ENCODE results near the gene PAM16.
"Not testable (repeated sequence)": the region's sequence is repeated elsewhere in the genome, so short reads cannot be mapped to it uniquely, and the experiment has no call there.

Gene PAM16

GRCh38 chr16:4356820-4357219 lies 5.7 kb upstream of the PAM16 start:
- no peaks in the 10 kb centered on the region for H3K27me3 Mint-ChIP-seq
- H3K36me3 Mint-ChIP-seq (ENCODE audit: low read depth), result peaks cover 55% of the 10 kb centered on the region
- H3K27ac Mint-ChIP-seq, result no peak overlapping the region

GRCh38 chr16:4354512-4355409 lies 3.6 kb upstream of the PAM16 start:
- Mint-ChIP-seq H3K4me1 (ENCODE audit: low read depth) (peaks cover 10% of the 10 kb centered on the region), H3K4me3 (no peak overlapping the region), H3K9me3 (no peaks in the 10 kb centered on the region), H3K27ac (no peak overlapping the region), H3K27me3 (no peaks in the 10 kb centered on the region), H3K36me3 (ENCODE audit: low read depth) (peaks cover 47% of the 10 kb centered on the region)
- no peak for DNase-seq

More at GRCh38 chr16:4356820-4357219, 5.7 kb upstream of the PAM16 start:
- no peaks in the 10 kb centered on the region for H3K9me3 Mint-ChIP-seq
- no peak overlapping the region for H3K4me3 Mint-ChIP-seq
- no peak for DNase-seq
- peaks cover 2% of the 10 kb centered on the region for H3K4me1 Mint-ChIP-seq (ENCODE audit: low read depth)

- no peaks in the 10 kb centered on the region for H3K27me3 Mint-ChIP-seq
- peak overlapping the region; percentile 71 for H3K27ac Mint-ChIP-seq
- H3K9me3 Mint-ChIP-seq, result no peaks in the 10 kb centered on the region
- no peak for DNase-seq
- H3K4me3 Mint-ChIP-seq, result no peak overlapping the region
- peaks cover 48% of the 10 kb centered on the region for H3K36me3 Mint-ChIP-seq (ENCODE audit: low read depth)
- peaks cover 16% of the 10 kb centered on the region for H3K4me1 Mint-ChIP-seq (ENCODE audit: low read depth)
Measured at GRCh38 chr16:4353675-4354074, 2.6 kb upstream of the PAM16 start.

- no peak for DNase-seq
- H3K4me1 Mint-ChIP-seq (ENCODE audit: low read depth), result peaks cover 24% of the 10 kb centered on the region
- H3K27me3 Mint-ChIP-seq, result no peaks in the 10 kb centered on the region
- no peaks in the 10 kb centered on the region for H3K9me3 Mint-ChIP-seq
- H3K36me3 Mint-ChIP-seq (ENCODE audit: low read depth), result peaks cover 48% of the 10 kb centered on the region
- no peak overlapping the region for H3K27ac Mint-ChIP-seq
- no peak overlapping the region for H3K4me3 Mint-ChIP-seq
Measured at GRCh38 chr16:4352843-4353242, 1.7 kb upstream of the PAM16 start.

- H3K4me3 Mint-ChIP-seq, result peak overlapping the region; percentile 97
- no peaks in the 10 kb centered on the region for H3K27me3 Mint-ChIP-seq
- peaks cover 33% of the 10 kb centered on the region for H3K4me1 Mint-ChIP-seq (ENCODE audit: low read depth)
- peak overlapping the region; percentile 97 for H3K27ac Mint-ChIP-seq
- H3K36me3 Mint-ChIP-seq (ENCODE audit: low read depth), result peaks cover 50% of the 10 kb centered on the region
- DNase-seq, result no peak
- H3K9me3 Mint-ChIP-seq, result no peaks in the 10 kb centered on the region
Measured at GRCh38 chr16:4351880-4352279, 759 bp upstream of the PAM16 start.

- H3K36me3 Mint-ChIP-seq (ENCODE audit: low read depth), result peaks cover 58% of the 10 kb centered on the region
Measured at GRCh38 chr16:4350365-4350786, 745 bp downstream of the PAM16 start.

GRCh38 chr16:4349332-4349731 lies 1.8 kb downstream of the PAM16 start:
- Mint-ChIP-seq H3K4me1 (ENCODE audit: low read depth) (peaks cover 42% of the 10 kb centered on the region), H3K36me3 (ENCODE audit: low read depth) (peaks cover 56% of the 10 kb centered on the region), H3K27ac (peak overlapping the region; percentile 57), H3K9me3 (no peaks in the 10 kb centered on the region), H3K27me3 (no peaks in the 10 kb centered on the region), H3K4me3 (peak overlapping the region; percentile 66)
- DNase-seq, result no peak

More at GRCh38 chr16:4350365-4350786, 745 bp downstream of the PAM16 start:
- no peaks in the 10 kb centered on the region for H3K9me3 Mint-ChIP-seq
- peak overlapping the region; percentile 97 for H3K27ac Mint-ChIP-seq
- DNase-seq, result no peak
- peaks cover 39% of the 10 kb centered on the region for H3K4me1 Mint-ChIP-seq (ENCODE audit: low read depth)
- H3K4me3 Mint-ChIP-seq, result peak overlapping the region; percentile 97
- no peaks in the 10 kb centered on the region for H3K27me3 Mint-ChIP-seq

GRCh38 chr16:4347765-4348509 lies 3.2 kb downstream of the PAM16 start:
- H3K4me1 Mint-ChIP-seq (ENCODE audit: low read depth), result peaks cover 47% of the 10 kb centered on the region
- H3K27me3 Mint-ChIP-seq, result no peaks in the 10 kb centered on the region
- DNase-seq, result no peak
- peaks cover 58% of the 10 kb centered on the region for H3K36me3 Mint-ChIP-seq (ENCODE audit: low read depth)
- no peaks in the 10 kb centered on the region for H3K9me3 Mint-ChIP-seq
- peak overlapping the region; percentile 16 for H3K4me3 Mint-ChIP-seq
- peak overlapping the region; percentile 79 for H3K27ac Mint-ChIP-seq

GRCh38 chr16:4347010-4347409 lies 4.1 kb downstream of the PAM16 start:
- Mint-ChIP-seq H3K36me3 (ENCODE audit: low read depth) (peaks cover 64% of the 10 kb centered on the region), H3K4me1 (ENCODE audit: low read depth) (peaks cover 47% of the 10 kb centered on the region), H3K9me3 (no peaks in the 10 kb centered on the region), H3K4me3 (no peak overlapping the region), H3K27ac (peak overlapping the region; percentile 79), H3K27me3 (no peaks in the 10 kb centered on the region)
- DNase-seq, result no peak

- H3K36me3 Mint-ChIP-seq (ENCODE audit: low read depth), result peaks cover 72% of the 10 kb centered on the region
- H3K27ac Mint-ChIP-seq, result peak overlapping the region; percentile 79
- no peak overlapping the region for H3K4me3 Mint-ChIP-seq
- no peaks in the 10 kb centered on the region for H3K27me3 Mint-ChIP-seq
- no peak for DNase-seq
- H3K9me3 Mint-ChIP-seq, result no peaks in the 10 kb centered on the region
- peaks cover 40% of the 10 kb centered on the region for H3K4me1 Mint-ChIP-seq (ENCODE audit: low read depth)
Measured at GRCh38 chr16:4345836-4346781, 5.0 kb downstream of the PAM16 start.

GRCh38 chr16:4344983-4345835 lies 5.9 kb downstream of the PAM16 start:
- Mint-ChIP-seq H3K27ac (peak overlapping the region; percentile 71), H3K36me3 (ENCODE audit: low read depth) (peaks cover 74% of the 10 kb centered on the region), H3K4me1 (ENCODE audit: low read depth) (peaks cover 40% of the 10 kb centered on the region), H3K9me3 (no peaks in the 10 kb centered on the region), H3K27me3 (no peaks in the 10 kb centered on the region), H3K4me3 (no peak overlapping the region)
- no peak for DNase-seq

- H3K27me3 Mint-ChIP-seq, H3K4me3 Mint-ChIP-seq, H3K9me3 Mint-ChIP-seq, DNase-seq: not testable (repeated sequence)
- peaks cover 78% of the 10 kb centered on the region for H3K36me3 Mint-ChIP-seq (ENCODE audit: low read depth)
- peaks cover 34% of the 10 kb centered on the region for H3K4me1 Mint-ChIP-seq (ENCODE audit: low read depth)
- H3K27ac Mint-ChIP-seq, result peak overlapping the region; percentile 71
Measured at GRCh38 chr16:4344300-4344982, 6.7 kb downstream of the PAM16 start.

Data from activated T-cell treated with anti-CD3 and anti-CD28 coated beads, Interleukin-2, amount 50 U/mL, for 24 hours (primary cell).